ENCODE results near the gene GPR27.

- TF ChIP-seq CTCF (IDR thresholded peaks at IDR 0.05; ENCODE audit: control extremely low read depth in 1 of 3, insufficient read depth in 1 of 3, low read depth in 1 of 3, low read length in 3 of 3) (no peak), TCF12 (IDR thresholded peaks at IDR 0.05; ENCODE audit: low read depth, low read length) (no peak), POLR2AphosphoS5 (IDR thresholded peaks at IDR 0.05; ENCODE audit: low read depth, low read length) (no peak)
Observed at GRCh38 chr3:71780430-71780829, 26.8 kb downstream of the GPR27 start.

All from H1 (cell line).